Kidney epithelial cell (primary cell): ENCODE measurements around the gene FGD2. TPM values are rescaled to one million over a fixed set of nuclear protein-coding genes. Genes with fewer than 3 reads are reported as not detected.
"Not testable (repeated sequence)": the region's sequence is repeated elsewhere in the genome, so short reads cannot be mapped to it uniquely, and the experiment has no call there.

Experiments used
- DNase-seq: peaks from one replicate; pipeline ENCODE4 v3.0.0-alpha.2; 2010; ENCODE audit warnings: low read depth
- H3K27me3 ChIP-seq: 2 replicates; pipeline ENCODE4 v1.6.0; 2011; ENCODE audit warnings: low read length; ENCODE audit not compliant: control insufficient read depth, insufficient read depth
- H3K36me3 ChIP-seq: 2 replicates; pipeline ENCODE4 v1.5.1; 2011; ENCODE audit warnings: low read length; ENCODE audit not compliant: control insufficient read depth, insufficient read depth
- H3K4me3 ChIP-seq: 2 replicates; pipeline ENCODE4 v1.5.1; 2011; ENCODE audit warnings: low read depth, mild to moderate bottlenecking, control low read depth, low read length
- total RNA-seq: library from RNA; depleted of rRNA; stranded (reverse); fragments of >200 nt; gene quantifications from 2 replicates; pipeline ENCODE4 v1.2.3, GENCODE V29; 2015
- TF ChIP-seq, protein P1 (sequence below): IDR thresholded peaks from 2 replicates; pipeline ENCODE4 v1.5.1; 2011; ENCODE audit warnings: mild to moderate bottlenecking, moderate library complexity, low read length, control low read depth, inconsistent platforms; ENCODE audit not compliant: insufficient read depth, poor library complexity, severe bottlenecking

The FGD2 gene
- total RNA-seq, 1 donor from 2014 or later, result 0.04 TPM

GRCh38 chr6:37036146-37036545, 30.7 kb downstream of the FGD2 start:
- DNase-seq, result no peak
- H3K27me3 ChIP-seq, result no peaks in the 10 kb centered on the region
- H3K4me3 ChIP-seq, result no peak overlapping the region
- TF ChIP-seq, protein P1, sequence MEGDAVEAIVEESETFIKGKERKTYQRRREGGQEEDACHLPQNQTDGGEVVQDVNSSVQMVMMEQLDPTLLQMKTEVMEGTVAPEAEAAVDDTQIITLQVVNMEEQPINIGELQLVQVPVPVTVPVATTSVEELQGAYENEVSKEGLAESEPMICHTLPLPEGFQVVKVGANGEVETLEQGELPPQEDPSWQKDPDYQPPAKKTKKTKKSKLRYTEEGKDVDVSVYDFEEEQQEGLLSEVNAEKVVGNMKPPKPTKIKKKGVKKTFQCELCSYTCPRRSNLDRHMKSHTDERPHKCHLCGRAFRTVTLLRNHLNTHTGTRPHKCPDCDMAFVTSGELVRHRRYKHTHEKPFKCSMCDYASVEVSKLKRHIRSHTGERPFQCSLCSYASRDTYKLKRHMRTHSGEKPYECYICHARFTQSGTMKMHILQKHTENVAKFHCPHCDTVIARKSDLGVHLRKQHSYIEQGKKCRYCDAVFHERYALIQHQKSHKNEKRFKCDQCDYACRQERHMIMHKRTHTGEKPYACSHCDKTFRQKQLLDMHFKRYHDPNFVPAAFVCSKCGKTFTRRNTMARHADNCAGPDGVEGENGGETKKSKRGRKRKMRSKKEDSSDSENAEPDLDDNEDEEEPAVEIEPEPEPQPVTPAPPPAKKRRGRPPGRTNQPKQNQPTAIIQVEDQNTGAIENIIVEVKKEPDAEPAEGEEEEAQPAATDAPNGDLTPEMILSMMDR, result no peak
- H3K36me3 ChIP-seq, result no peaks in the 10 kb centered on the region

DNA sequence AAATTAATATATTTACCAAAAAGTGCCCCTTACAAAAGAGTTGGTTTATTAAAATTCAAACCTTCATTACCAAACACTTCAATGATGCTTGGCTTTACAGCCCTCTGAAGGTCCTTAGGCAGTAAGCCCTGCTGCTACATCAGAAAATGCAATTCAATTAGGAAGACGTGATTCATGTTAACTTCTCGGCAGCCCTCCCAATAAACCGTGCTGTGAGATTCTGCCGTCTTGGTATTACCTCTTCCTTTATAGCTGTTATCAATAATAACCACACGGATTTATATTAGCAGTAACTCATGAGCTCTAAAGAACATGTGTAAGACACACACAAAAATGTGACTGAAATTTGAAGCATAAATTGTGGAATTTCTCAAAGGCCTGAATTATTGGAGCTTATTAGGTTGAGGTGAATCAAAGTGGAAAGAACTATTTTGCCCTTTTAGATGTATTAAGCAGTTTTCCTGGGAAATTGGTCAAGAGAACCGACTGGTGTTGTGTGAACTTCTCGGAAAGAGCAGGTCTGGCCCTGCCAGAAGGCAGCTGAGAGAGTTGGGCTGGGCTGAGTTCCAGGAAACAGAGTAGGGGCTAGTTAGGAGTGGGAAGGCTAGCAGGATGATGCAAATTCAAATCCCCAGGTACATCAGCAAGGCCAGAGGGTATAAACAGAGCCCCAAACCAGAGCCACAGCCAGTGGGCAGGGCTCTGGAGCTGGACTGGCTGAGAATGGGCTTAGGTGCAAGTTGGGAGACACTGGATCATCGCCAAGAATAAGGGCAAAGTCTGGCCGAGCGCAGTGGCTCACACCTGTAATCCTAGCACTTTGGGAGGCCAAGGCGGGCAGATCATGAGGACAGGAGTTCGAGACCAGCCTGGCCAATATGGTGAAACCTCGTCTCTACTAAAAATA, 33.1 kb downstream of the FGD2 start:
- TF ChIP-seq, protein P1, result no peak
- H3K27me3 ChIP-seq, result no peaks in the 10 kb centered on the region
- H3K4me3 ChIP-seq, result no peak overlapping the region
- DNase-seq, result no peak
- H3K36me3 ChIP-seq, result no peaks in the 10 kb centered on the region

DNA sequence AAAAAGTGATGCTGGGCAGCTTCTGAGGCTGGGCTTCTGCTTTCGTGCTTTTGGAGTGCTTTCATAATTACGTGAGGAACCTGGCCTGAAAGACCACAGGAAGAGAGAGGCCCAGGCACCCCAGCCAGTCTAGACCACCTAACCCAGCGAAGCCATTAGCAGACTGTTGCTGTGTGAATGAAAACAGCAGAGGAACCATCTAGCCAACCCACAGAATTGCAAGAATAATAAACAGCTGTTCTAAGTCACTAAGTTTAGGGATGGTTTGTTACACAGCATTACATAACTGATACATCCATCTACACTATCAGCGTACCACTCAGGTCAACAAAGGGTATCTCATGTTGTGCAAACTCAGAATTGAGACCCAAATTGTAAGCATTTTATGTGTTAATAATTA, 34.5 kb downstream of the FGD2 start:
- H3K4me3 ChIP-seq, result no peak overlapping the region
- TF ChIP-seq, protein P1, result no peak
- H3K27me3 ChIP-seq, result no peaks in the 10 kb centered on the region
- DNase-seq, result no peak
- H3K36me3 ChIP-seq, result no peaks in the 10 kb centered on the region

- TF ChIP-seq, protein P1, result no peak
- no peak for DNase-seq
- Histone ChIP-seq H3K36me3 (no peaks in the 10 kb centered on the region), H3K4me3 (no peak overlapping the region), H3K27me3 (no peaks in the 10 kb centered on the region)
Measured at GRCh38 chr6:37041521-37041920, 36.1 kb downstream of the FGD2 start.

- Histone ChIP-seq H3K4me3 (no peak overlapping the region), H3K36me3 (no peaks in the 10 kb centered on the region), H3K27me3 (no peaks in the 10 kb centered on the region)
- TF ChIP-seq, protein P1, result no peak
- no peak for DNase-seq
Measured at GRCh38 chr6:37042150-37042549, 36.7 kb downstream of the FGD2 start.

- H3K36me3 ChIP-seq, DNase-seq, H3K4me3 ChIP-seq, H3K27me3 ChIP-seq: not testable (repeated sequence)
Measured at GRCh38 chr6:37043091-37043490, 37.6 kb downstream of the FGD2 start.
